GM19463 (cell line): Measurements from ENCODE around the gene VWF.
A peak's percentile ranks its signal among the peaks of the same experiment; 100 is the strongest.

ENCODE experiments used
- ATAC-seq: cut with Tn5 transposase; IDR thresholded peaks from one replicate; pipeline ENCODE4 v1.9.1; 2021; ENCODE audit warnings: mild to moderate bottlenecking, moderate library complexity; ENCODE audit not compliant: unreplicated experiment

Gene VWF

GRCh38 chr12:5988659-5989116, 135.8 kb downstream of the VWF start:
- peak; percentile 60 for ATAC-seq

- ATAC-seq: no peak
These were observed 136.4 kb downstream of the VWF start for GRCh38 chr12:5988088-5988487.

GRCh38 chr12:5987573-5987972, 136.9 kb downstream of the VWF start:
- ATAC-seq: no peak

GRCh38 chr12:5985471-5985870, 139.0 kb downstream of the VWF start:
- ATAC-seq: no peak

GRCh38 chr12:5984873-5985272, 139.6 kb downstream of the VWF start:
- no peak for ATAC-seq

DNA sequence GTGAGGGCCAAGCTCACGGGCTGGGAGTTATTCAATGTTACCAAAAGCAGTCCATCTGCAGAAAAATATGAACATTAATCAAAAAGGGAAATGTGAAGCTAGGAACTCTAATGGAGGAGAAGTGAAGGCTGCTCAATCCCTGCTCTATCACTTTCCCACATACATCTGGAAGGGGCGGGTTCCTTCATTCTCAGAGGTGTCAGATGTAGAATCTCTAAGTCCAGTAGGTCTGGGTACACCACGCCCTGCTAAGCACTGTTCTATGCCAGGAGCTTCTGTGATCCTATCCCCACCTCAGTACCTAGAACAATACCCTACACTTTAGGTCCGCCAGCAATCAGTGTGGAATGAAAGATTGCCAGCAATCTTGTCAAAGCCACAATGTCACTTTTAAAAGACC, 142.4 kb downstream of the VWF start:
- no peak for ATAC-seq

DNA sequence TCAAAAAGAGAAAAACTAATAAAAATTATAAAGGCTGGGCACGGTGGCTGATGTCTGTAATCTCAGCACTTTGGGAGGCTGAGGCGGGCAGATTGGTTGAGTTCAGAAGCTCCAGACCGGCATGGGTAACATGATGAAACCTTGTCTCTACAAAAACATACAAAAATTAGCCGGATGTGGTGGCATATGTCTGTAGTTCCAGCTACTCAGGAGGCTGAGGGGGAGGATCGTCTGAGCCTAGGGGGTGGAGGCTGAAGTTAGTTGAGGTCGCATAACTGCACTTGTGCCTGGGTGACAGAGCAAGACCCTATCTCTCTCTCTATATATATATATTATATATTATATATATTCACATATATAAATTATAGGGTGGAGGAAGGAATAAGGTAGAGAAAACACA, 146.9 kb downstream of the VWF start:
- no peak for ATAC-seq

- ATAC-seq: no peak
These were observed 147.8 kb downstream of the VWF start for GRCh38 chr12:5976711-5977110.

DNA sequence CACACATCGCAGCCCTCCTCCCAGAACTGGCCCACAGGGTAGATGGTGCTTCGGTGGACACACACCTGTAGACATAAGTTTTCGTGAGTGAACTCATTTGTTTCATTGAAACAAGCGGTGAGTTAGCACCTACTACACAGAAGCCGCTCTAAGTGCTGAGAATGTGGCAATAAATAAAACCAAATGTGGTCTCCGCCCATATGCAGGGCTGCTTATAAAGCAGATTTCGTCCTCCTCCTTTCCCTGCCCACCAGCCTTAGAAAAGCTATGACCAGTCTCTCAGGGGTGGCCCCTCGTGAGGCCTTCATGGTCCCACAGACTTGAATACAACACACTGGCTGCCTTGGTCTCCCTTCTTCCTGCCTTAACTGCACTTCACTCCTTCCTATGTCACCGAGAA, 148.3 kb downstream of the VWF start:
- no peak for ATAC-seq

- ATAC-seq: no peak
These were observed 150.9 kb downstream of the VWF start for GRCh38 chr12:5973461-5974115.

DNA sequence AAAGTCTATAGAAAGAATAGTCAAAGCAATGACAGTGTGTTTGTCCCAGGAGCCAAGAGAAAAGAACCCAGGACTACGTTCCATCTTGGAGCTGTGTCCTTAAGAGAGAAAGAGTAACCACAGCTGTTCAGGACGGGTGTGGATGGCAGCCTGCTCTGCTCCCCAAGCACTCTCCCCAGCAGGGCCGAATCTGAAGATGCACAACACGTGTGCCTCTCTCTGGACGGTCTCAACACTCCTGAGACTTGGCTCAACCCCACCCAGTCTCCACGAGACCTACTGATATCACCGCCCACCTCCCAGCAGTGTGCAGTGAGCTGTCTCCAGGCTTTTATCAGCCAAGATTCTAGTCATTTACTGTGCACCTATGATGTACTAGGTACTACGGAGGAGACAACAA, 152.1 kb downstream of the VWF start:
- ATAC-seq: no peak

DNA sequence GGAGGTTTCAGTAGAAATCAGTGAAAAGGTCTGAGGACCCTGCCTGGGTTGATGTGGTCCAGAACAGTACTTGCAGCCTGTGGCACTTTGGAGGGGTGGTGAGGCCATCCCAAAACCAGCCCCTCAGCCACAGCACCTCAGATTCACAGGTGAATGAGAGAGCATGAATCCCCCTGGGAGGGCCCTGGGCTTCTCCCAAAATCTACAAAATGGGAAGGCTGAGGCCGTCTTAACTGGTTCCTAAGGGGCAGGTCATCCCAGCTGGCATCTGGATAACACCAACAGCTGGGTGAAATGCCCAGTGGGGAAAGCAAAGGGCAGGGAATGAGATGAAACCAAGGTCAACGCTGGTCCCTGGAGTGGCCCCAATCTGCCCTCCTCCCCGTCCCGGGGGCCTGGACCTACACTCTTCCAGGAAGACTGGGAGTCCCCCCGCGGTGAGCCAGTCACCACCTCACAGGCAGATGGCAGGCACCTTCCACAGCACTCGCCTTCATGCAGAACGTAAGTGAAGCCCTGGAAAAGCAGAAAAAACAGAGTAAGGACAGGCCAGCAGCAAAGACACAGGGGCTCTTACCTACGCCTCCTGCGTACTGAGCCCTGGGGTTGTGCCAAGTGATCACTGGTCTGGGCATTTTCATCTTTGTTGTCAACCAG, 153.1 kb downstream of the VWF start:
- no peak for ATAC-seq

DNA sequence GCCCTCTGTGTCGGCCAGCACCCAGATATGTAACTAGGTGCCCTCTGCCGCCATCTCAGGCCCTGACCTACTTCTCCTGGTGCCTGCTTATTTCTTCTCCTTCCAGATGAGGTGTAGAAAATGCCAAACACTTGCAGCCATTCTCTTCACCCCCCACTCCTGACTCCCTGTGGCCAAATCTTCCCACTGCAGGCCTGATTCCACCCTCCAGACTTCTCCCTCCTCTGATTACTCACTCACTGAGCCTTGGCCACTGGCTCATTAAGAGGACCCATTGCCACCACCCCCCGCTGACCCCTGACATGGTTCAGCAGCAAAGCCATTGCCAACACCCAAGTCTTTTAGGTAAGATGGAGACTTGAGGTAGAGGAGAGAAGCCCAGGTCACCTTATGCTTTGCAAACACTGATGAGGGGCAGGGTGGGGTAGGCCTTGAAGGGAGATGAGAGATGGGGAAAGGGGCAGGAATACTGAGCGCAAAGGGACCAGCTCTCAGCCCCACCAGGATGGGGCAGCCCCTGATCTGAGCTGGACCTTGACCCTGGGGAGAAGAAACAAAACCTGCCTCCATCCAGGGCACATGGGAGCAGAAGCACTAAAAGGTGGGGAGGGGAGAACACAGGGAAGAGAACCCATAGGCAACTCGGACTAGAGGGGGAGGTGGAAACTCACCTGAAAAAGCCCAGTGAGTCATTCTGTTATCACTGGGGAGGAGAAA, 154.3 kb downstream of the VWF start:
- ATAC-seq: no peak

DNA sequence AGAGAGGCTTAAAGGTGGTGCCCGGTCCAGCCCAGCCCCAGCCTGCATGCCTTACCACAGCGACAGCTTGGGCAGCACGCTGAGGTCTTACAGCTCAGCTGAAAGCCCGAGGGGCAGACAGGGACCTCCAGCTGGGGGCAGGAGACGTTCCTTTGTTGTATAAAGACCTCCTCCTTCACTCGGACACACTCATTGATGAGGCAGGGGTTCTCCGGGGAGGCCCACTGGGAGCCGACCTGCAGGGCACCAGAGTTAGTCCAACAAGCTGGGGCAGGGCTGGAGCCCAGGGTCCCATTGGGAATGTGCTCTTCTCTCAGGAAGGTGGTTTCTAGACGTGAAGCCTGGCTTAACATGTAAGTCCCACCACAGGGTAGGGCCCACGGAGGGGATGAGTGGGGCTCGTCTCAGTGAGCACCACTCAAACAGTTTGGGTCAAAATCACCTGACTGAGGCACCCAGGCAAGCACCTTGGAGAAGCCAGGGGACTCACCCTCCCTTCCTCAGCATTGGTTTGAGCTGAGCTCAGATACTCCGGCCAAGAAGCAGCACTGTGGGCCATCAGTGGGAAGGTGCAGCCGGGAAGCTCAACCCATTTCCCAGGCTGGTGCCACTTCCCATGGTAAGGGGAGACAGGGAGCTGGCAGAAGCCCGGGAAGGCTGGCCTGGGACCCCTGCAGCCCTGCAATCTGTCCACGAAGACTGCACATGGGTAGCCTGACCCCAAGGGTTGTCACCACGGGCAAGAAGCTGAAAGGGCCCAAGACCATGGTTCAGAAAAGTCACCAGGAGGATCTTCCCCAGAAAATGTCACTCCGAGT, 155.1 kb downstream of the VWF start:
- no peak for ATAC-seq

DNA sequence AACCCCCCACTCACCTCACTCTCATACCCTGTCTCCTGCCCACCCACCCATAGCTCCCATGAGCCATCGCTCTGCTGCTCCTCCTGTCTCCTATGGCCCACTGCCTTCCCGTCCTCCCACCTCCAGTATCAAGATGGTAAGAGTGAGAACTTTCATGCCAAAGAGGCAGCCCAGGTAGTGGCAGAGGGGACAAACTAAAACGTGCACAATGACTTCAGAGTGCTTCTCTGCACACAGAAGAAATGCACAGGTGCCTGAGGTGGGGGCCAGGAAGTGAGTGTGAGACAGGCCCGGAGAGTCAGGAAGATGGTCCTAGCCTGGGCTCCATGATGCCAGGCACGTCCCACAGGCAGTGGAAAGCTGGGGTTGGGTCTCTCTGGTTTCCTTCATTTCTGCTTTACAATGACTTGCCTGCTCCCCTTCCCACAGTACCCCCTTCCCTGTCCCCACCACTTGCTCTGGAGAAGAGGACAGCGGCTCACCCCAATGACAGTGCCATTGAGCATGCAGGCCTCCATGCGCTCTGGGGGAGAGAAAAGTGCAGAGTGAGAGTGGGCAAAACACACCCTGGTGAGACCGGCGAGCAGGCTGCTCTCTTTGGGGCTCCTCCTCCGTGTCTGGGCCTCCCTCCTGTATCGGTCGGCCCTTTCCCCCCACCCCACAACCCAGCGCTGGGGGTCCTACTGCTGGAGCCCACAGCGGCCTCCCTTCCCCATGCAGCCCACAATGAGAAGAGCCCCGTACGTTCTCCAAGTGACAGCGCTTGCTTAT, 156.6 kb downstream of the VWF start:
- ATAC-seq: no peak

DNA sequence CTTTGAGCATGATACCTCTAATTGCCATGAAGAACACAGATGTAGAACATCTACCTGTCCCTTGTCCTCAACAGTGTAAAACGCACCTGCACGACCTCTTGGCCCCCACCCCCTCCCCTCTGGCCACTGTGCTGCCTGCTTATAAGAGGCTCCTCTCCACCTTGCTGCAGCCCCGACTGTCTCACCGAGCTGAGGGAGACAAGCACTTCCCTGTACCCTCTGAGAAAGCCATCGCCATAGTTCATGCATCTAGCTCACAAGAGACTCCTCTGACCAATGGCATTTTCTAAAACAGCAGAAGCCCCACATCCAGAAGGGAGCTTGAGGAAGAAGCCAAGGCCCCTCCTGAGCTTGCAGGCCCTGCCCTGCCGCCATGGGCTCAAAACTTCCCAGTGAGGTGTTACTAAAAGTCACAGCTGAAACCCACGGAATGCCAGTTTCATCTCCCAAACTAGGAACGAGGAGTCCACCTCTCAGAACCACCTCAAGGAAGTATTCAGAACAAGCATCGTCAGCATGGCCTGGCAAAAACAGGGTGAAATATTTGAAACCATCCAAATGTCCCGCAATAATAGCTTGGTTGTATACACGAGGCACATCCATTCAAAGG, 157.9 kb downstream of the VWF start:
- no peak for ATAC-seq

- no peak for ATAC-seq
These were observed 158.5 kb downstream of the VWF start for GRCh38 chr12:5965950-5966383.

- no peak for ATAC-seq
These were observed 159.3 kb downstream of the VWF start for GRCh38 chr12:5964913-5965900.

DNA sequence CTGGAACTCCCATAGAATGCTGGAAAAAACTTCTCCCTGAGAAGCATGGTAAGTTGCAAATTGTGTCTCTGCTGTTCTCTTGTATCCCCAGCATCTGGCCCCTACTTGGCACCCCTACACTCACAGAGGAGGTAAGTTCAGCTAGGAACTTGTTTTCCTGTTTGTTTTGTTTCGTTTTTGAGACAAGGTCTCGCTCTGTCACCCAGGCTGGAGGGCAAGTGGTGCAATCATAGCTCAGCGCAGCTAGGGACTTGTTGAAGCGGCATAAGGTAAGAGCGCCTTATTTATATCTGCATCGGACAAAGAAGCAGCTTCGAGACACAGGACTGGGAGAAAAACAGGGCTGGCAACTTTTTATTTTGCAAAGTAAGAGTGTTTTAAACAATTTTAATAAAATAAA, 161.0 kb downstream of the VWF start:
- no peak for ATAC-seq
